ENCODE data around the gene IKZF4. TPM values are rescaled to one million over a fixed set of nuclear protein-coding genes. Genes with fewer than 3 reads are reported as not detected.

Gene IKZF4
- total RNA-seq, 1 experiment from 2014 or later, result 13.9 TPM

GRCh38 chr12:56046027-56046780, 25.4 kb downstream of the IKZF4 start:
- H3K9ac ChIP-seq (ENCODE audit: extremely low read depth, insufficient read length, low read length), result no peak overlapping the region
- Mint-ChIP-seq H3K4me3 (peak overlapping the region in 1 of 2 experiments; percentile 49; a peak in 3 of 5 replicates), H3K9me3 (peaks cover 0 to 3% of the 10 kb centered on the region in 2 experiments; a peak in 2 of 5 replicates), H3K27ac (peak overlapping the region; percentile 41 to 94 (median 90); a peak in 6 of 7 replicates), H3K4me1 (peaks cover 17 to 18% of the 10 kb centered on the region in 2 experiments), H3K36me3 (ENCODE audit: insufficient read depth in 1 of 3, low read depth in 3 of 3) (peaks cover 21 to 39% (median 31%) of the 10 kb centered on the region in 3 experiments), H3K27me3 (ENCODE audit: low read depth) (no peaks in the 10 kb centered on the region)
- peaks cover 11% of the 10 kb centered on the region; the same call in 1 of the 2 replicates for H3K79me2 ChIP-seq (ENCODE audit: insufficient read depth, low read length)
- H2AFZ ChIP-seq (ENCODE audit: low read length), result no peak overlapping the region
- no peak for TF ChIP-seq CTCF (conservative IDR thresholded peaks at IDR 0.05)
- H3K79me1 ChIP-seq (ENCODE audit: insufficient read depth, low read depth, low read length, poor library complexity, severe bottlenecking), result no peaks in the 10 kb centered on the region
- no peak overlapping the region for H3T11ph ChIP-seq (ENCODE audit: low read length)
- H3K4ac ChIP-seq (ENCODE audit: low read depth, low read length), result no peak overlapping the region
- no peak overlapping the region for H3K23ac ChIP-seq (ENCODE audit: insufficient read length, low read depth, low read length)
- DNase-seq, result no peak
- no peak overlapping the region for H4K91ac ChIP-seq (ENCODE audit: insufficient read length, low read depth, low read length)
- no peak overlapping the region for H3K4me2 ChIP-seq (ENCODE audit: insufficient read depth, insufficient read length, low read length)
- H3K27ac ChIP-seq (ENCODE audit: insufficient read length, low read depth, low read length), result peak overlapping the region; percentile 63
- no peaks in the 10 kb centered on the region for H3K27me3 ChIP-seq (ENCODE audit: insufficient read depth, low read length)
- WGBS (ENCODE audit: extremely low coverage, insufficient read length, low lambda C conversion rate), result no CpG with 5 or more reads among the region's 9 CpGs
- no peak overlapping the region for H4K5ac ChIP-seq (ENCODE audit: insufficient read length, low read depth, low read length)
- H3K18ac ChIP-seq (ENCODE audit: insufficient read length, low read depth, low read length), result peak overlapping the region; percentile 40
- no peak overlapping the region for H3K14ac ChIP-seq (ENCODE audit: insufficient read depth, low read length)
- no peaks in the 10 kb centered on the region for H3K9me3 ChIP-seq (ENCODE audit: control insufficient read depth, low read depth, low read length)
- no peak overlapping the region for H2AK5ac ChIP-seq (ENCODE audit: insufficient read length, low read length)
- no peak overlapping the region for H2BK5ac ChIP-seq (ENCODE audit: insufficient read length, low read length)
- H2BK20ac ChIP-seq (ENCODE audit: low read depth, low read length, poor library complexity, severe bottlenecking), result no peak overlapping the region
- no peak overlapping the region for H2BK12ac ChIP-seq (ENCODE audit: insufficient read length, low read depth, low read length)
- H4K20me1 ChIP-seq (ENCODE audit: control insufficient read depth, insufficient read depth, insufficient read length), result peaks cover 3% of the 10 kb centered on the region
- no peak overlapping the region for H2BK15ac ChIP-seq (ENCODE audit: low read depth, low read length)
- no peak overlapping the region for H3K56ac ChIP-seq (ENCODE audit: insufficient read length, low read depth, low read length)
- H4K8ac ChIP-seq (replicated peaks; ENCODE audit: insufficient read length, low read depth, low read length), result no peak overlapping the region
- H2BK120ac ChIP-seq (ENCODE audit: low read depth, low read length, poor library complexity, severe bottlenecking), result no peak overlapping the region
- no peaks in the 10 kb centered on the region for H3K23me2 ChIP-seq (ENCODE audit: insufficient read length, low read depth, low read length, poor library complexity, severe bottlenecking)
- H3K4me1 ChIP-seq (ENCODE audit: insufficient read depth, low read length), result no peaks in the 10 kb centered on the region
